B cell (primary cell): Measurements from ENCODE around the gene ZFP57. TPM values are rescaled to one million over a fixed set of nuclear protein-coding genes. Genes with fewer than 3 reads are reported as not detected.
A peak's percentile ranks its signal among the peaks of the same experiment; 100 is the strongest.

ENCODE experiments used
- ATAC-seq: fragments of 200-7000 bp; cut with Tn5 transposase; one replicate; pipeline ENCODE4 v1.10.0; 2021; ENCODE audit warnings: low read depth, mild to moderate bottlenecking, moderate number of reproducible peaks, moderate library complexity
- CTCF ChIA-PET: fragments of 350-600 bp; sonication (Branson Sonifier 250); formaldehyde crosslinking; loops from one replicate; lab custom pipeline; 2021; ENCODE audit warnings: antibody characterized with exemption, inconsistent platforms; lab: Charles Lee
- POLR2A ChIA-PET: fragments of 350-600 bp; sonication (Branson Sonifier 250); formaldehyde crosslinking; loops from one replicate; lab custom pipeline; 2021; ENCODE audit warnings: antibody characterized with exemption; lab: Charles Lee
- DNase-seq: peaks from one replicate; pipeline ENCODE4 v3.0.0; 2013
- H2AFZ ChIP-seq: 2 replicates; pipeline ENCODE4 v1.6.1; 2012; ENCODE audit warnings: mild to moderate bottlenecking, low read depth, low read length; ENCODE audit not compliant: insufficient read depth, poor library complexity, severe bottlenecking
- H3K27ac ChIP-seq, 2 donors: 1 replicate in 1 of 2; 2 replicates in 1 of 2; pipeline ENCODE4 v1.5.1; 2012 to 2013; ENCODE audit warnings: low read length in 2 of 2, mild to moderate bottlenecking in 2 of 2, moderate library complexity in 1 of 2
- H3K27me3 ChIP-seq, 4 experiments: fragments of 200-600 bp in 1 of 4; sonication (generic) in 1 of 4; replicated peaks in 1 of 4; 1 replicate in 2 of 4; 2 replicates in 2 of 4; pipeline versions ENCODE4 v1.6.1 to v1.7.0; 2013 to 2016; ENCODE audit warnings: low read length in 3 of 4, mild to moderate bottlenecking in 2 of 4, mixed read lengths in 1 of 4, moderate library complexity in 1 of 4; ENCODE audit not compliant: insufficient read depth in 4 of 4, control insufficient read depth in 3 of 4; ENCODE audit errors: control extremely low read depth in 1 of 4
- H3K36me3 ChIP-seq, 2 experiments: replicated peaks in 1 of 2; 1 replicate in 1 of 2; 2 replicates in 1 of 2; pipeline versions ENCODE4 v1.6.1 to v1.7.1; 2013; ENCODE audit warnings: low read length in 1 of 2; ENCODE audit not compliant: insufficient read depth in 2 of 2, control insufficient read depth in 1 of 2; ENCODE audit errors: control extremely low read depth in 1 of 2, extremely low read depth in 1 of 2
- H3K4me1 ChIP-seq, 2 donors: fragments of 200-600 bp in 1 of 2; sonication (generic) in 1 of 2; 1 replicate in 1 of 2; 2 replicates in 1 of 2; pipeline versions ENCODE4 v1.5.1 to v1.6.1; 2013 to 2017; ENCODE audit warnings: low read length in 2 of 2; ENCODE audit not compliant: control insufficient read depth in 2 of 2, insufficient read depth in 2 of 2
- H3K4me2 ChIP-seq: replicated peaks from 2 replicates; pipeline ENCODE3; 2012; ENCODE audit warnings: mild to moderate bottlenecking, low read depth, low read length; ENCODE audit not compliant: poor library complexity, severe bottlenecking
- H3K4me3 ChIP-seq, 5 experiments: fragments of 200-600 bp in 1 of 5; sonication (generic) in 1 of 5; 1 replicate in 3 of 5; 2 replicates in 2 of 5; pipeline versions ENCODE4 v1.5.1 to v1.7.0; 2011 to 2016; ENCODE audit warnings: low read length in 4 of 5, mild to moderate bottlenecking in 4 of 5, low read depth in 2 of 5, control low read depth in 1 of 5, moderate library complexity in 1 of 5; ENCODE audit not compliant: insufficient read depth in 1 of 5; ENCODE audit errors: control extremely low read depth in 1 of 5, extremely low read depth in 1 of 5
- H3K79me2 ChIP-seq: fragments of 200-600 bp; sonication (generic); one replicate; pipeline ENCODE4 v1.6.0; 2016; ENCODE audit warnings: low read length; ENCODE audit not compliant: control insufficient read depth, insufficient read depth
- H3K9ac ChIP-seq: fragments of 200-600 bp; sonication (generic); 2 replicates; pipeline ENCODE4 v1.6.1; 2017; ENCODE audit warnings: mild to moderate bottlenecking, low read length, moderate library complexity
- H3K9me3 ChIP-seq, 3 donors: one replicate each; pipeline versions ENCODE4 v1.6.1 to v1.7.1; 2013; ENCODE audit warnings: low read length in 2 of 3; ENCODE audit not compliant: control insufficient read depth in 2 of 3, insufficient read depth in 1 of 3; ENCODE audit errors: control extremely low read depth in 1 of 3
- H4K20me1 ChIP-seq: 2 replicates; pipeline ENCODE4 v1.6.0; 2012; ENCODE audit warnings: mild to moderate bottlenecking, low read length; ENCODE audit not compliant: insufficient read depth, control insufficient read depth, poor library complexity, severe bottlenecking
- H3K27ac Mint-ChIP-seq: one replicate; pipeline ENCODE4 v1.8.0; 2021; ENCODE audit warnings: mixed read lengths
- H3K27me3 Mint-ChIP-seq: one replicate; pipeline ENCODE4 v1.8.0; 2021; ENCODE audit warnings: mixed read lengths
- H3K4me1 Mint-ChIP-seq: one replicate; pipeline ENCODE4 v1.8.0; 2021; ENCODE audit warnings: mixed read lengths
- H3K4me3 Mint-ChIP-seq: one replicate; pipeline ENCODE4 v1.8.0; 2021; ENCODE audit warnings: mixed read lengths
- H3K9me3 Mint-ChIP-seq: one replicate; pipeline ENCODE4 v1.8.0; 2022; ENCODE audit warnings: mixed read lengths; ENCODE audit not compliant: insufficient read depth
- EZH2 ChIP-seq: IDR thresholded peaks from 2 replicates; pipeline ENCODE4 v1.6.1; 2012; ENCODE audit warnings: borderline replicate concordance, low read depth, mild to moderate bottlenecking, moderate library complexity, low read length; ENCODE audit not compliant: insufficient read depth, poor library complexity, severe bottlenecking
- WGBS: methylation state at CpG from one replicate; pipeline ENCODE4 v1.1.5; 2013; ENCODE audit warnings: missing lambda C conversion rate; ENCODE audit not compliant: insufficient coverage; 5-methylcytosine and 5-hydroxymethylcytosine counted together
- intact Hi-C: fragments of 100-400 bp; cut with micrococcal nuclease; formaldehyde crosslinking; loops from one replicate; pipeline ENCODE4 v1.10.0; 2022
- polyA plus RNA-seq: library from polyadenylated mRNA; depleted of rRNA; stranded (reverse); fragments of >200 nt; gene quantifications from 2 replicates; pipeline ENCODE4 v1.2.3, GENCODE V29; 2012
- total RNA-seq, 2 donors: library from RNA; stranded (reverse); fragments of 120-200 nt in 1 of 2; gene quantifications; 1 replicate in 1 of 2; 2 replicates in 1 of 2; pipeline versions ENCODE4 v1.2.3 to v1.2.4, GENCODE V29; 2013 to 2022
- TF ChIP-seq, protein P1 (sequence below): fragments of 200-600 bp; IDR thresholded peaks from one replicate; pipeline ENCODE4 v1.8.0; 2022; ENCODE audit warnings: antibody characterized with exemption, mild to moderate bottlenecking

ZFP57 gene
- total and polyA plus RNA-seq, 2 donors (not counting 1 experiment from before 2014, with no cell fraction given), result 0.39 to 5.0 TPM

DNA sequence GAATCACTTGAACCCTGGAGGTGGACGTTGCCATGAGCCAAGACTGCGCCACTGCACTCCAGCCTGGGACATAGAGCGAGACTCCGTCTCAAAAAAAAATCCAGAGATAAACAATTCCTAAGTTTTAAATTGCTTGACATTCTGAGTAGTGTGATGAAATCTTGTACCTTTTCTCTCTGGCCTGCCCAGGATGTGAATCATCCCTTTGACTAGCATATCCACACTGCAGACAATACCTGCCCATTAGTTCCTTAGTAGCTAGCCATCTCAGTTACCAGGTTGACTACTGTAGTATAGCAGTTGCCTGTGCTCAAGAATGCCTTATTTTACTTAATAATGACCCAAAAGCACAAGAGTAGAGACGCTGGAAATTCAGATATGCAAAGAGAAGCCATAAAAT lies 2.8 kb downstream of the ZFP57 start:
- WGBS, result 86% methylated on average over 1 of the region's 5 CpGs
- ChIA-PET POLR2A (no interaction called here), CTCF (interaction anchor here (2.0 to 2.2 kb wide), 2 partner anchors 24 to 28 kb away, joined by 5 to 9 read pairs; no protein-coding TSS in a partner anchor)
- ATAC-seq (no peak), DNase-seq (no peak)
- H3K27me3 ChIP-seq, result peaks cover 0 to 3% (median 0%) of the 10 kb centered on the region in 4 experiments
- H3K9ac ChIP-seq, result no peak overlapping the region
- Mint-ChIP-seq H3K4me1 (peaks cover 18% of the 10 kb centered on the region), H3K27ac (no peak overlapping the region), H3K27me3 (peaks cover 4% of the 10 kb centered on the region), H3K4me3 (no peak overlapping the region), H3K9me3 (no peaks in the 10 kb centered on the region)
- intact Hi-C loops, result no loop called here
- H3K27ac ChIP-seq, result no peak overlapping the region
- H3K4me2 ChIP-seq, result no peak overlapping the region
- H3K9me3 ChIP-seq, result peaks cover 0 to 11% (median 0%) of the 10 kb centered on the region in 3 donors
- H4K20me1 ChIP-seq, result no peaks in the 10 kb centered on the region
- no peaks in the 10 kb centered on the region for H3K36me3 ChIP-seq
- H2AFZ ChIP-seq, result no peak overlapping the region
- TF ChIP-seq, protein P1, sequence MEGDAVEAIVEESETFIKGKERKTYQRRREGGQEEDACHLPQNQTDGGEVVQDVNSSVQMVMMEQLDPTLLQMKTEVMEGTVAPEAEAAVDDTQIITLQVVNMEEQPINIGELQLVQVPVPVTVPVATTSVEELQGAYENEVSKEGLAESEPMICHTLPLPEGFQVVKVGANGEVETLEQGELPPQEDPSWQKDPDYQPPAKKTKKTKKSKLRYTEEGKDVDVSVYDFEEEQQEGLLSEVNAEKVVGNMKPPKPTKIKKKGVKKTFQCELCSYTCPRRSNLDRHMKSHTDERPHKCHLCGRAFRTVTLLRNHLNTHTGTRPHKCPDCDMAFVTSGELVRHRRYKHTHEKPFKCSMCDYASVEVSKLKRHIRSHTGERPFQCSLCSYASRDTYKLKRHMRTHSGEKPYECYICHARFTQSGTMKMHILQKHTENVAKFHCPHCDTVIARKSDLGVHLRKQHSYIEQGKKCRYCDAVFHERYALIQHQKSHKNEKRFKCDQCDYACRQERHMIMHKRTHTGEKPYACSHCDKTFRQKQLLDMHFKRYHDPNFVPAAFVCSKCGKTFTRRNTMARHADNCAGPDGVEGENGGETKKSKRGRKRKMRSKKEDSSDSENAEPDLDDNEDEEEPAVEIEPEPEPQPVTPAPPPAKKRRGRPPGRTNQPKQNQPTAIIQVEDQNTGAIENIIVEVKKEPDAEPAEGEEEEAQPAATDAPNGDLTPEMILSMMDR, result no peak
- TF ChIP-seq EZH2, result no peak
- H3K4me1 ChIP-seq, result no peaks in the 10 kb centered on the region
- H3K79me2 ChIP-seq, result no peaks in the 10 kb centered on the region
- H3K4me3 ChIP-seq, result no peak overlapping the region

DNA sequence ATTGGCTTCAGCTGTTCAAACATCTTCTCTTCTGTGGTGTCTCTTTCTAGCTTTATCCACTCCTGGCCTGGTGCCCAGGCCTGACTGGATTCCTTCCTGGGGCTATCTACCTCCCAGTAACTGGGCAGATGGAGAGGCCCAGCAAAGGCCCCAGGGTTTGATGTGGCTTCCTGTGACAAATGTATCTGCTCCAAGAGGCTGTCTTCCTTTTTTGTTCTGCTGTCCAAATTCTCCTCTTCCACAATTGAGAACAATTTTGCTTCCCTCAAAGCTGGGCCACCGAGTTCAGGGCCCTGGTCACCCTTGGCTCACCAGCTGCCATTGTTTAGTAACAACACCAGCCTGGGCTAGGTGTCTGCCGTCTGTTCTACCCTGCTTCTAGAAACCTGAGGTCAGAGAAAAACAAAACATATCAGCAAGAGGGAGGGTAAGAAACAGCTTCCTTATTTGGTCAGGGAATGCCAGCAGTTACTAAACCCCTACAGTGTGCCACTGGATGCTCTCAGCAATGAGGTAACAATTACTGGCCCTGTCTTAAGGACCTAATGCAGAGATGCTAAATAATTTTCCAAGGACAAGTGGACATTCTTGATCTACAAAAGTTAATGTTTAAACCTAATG lies 3.9 kb downstream of the ZFP57 start:
- no peaks in the 10 kb centered on the region for H3K9me3 Mint-ChIP-seq
- no peak overlapping the region for H3K9ac ChIP-seq
- H3K9me3 ChIP-seq, result peaks cover 0 to 11% (median 0%) of the 10 kb centered on the region in 3 donors
- CTCF ChIA-PET, result interaction anchor here (2.0 to 2.2 kb wide), 2 partner anchors 23 to 27 kb away, joined by 5 to 9 read pairs; no protein-coding TSS in a partner anchor
- H3K27me3 Mint-ChIP-seq, result peaks cover 7% of the 10 kb centered on the region
- no peak for TF ChIP-seq EZH2
- TF ChIP-seq, protein P1, result no peak
- H2AFZ ChIP-seq, result no peak overlapping the region
- H3K4me1 ChIP-seq, result no peaks in the 10 kb centered on the region
- H3K4me1 Mint-ChIP-seq, result peaks cover 18% of the 10 kb centered on the region
- H3K4me2 ChIP-seq, result no peak overlapping the region
- H3K4me3 Mint-ChIP-seq, result no peak overlapping the region
- H4K20me1 ChIP-seq, result no peaks in the 10 kb centered on the region
- H3K4me3 ChIP-seq, result no peak overlapping the region
- intact Hi-C loops, result no loop called here
- peak overlapping the region; percentile 54 for H3K27ac Mint-ChIP-seq
- DNase-seq (no peak), ATAC-seq (no peak)
- H3K27me3 ChIP-seq, result peaks cover 0 to 11% (median 2%) of the 10 kb centered on the region in 4 experiments
- 0% methylated on average over 2 of the region's 2 CpGs for WGBS
- no peaks in the 10 kb centered on the region for H3K79me2 ChIP-seq
- H3K27ac ChIP-seq, result no peak overlapping the region
- POLR2A ChIA-PET, result interaction anchor here (0.7 kb wide), 2 partner anchors 48 to 191 kb away, joined by 3 to 4 read pairs; no protein-coding TSS in a partner anchor
- H3K36me3 ChIP-seq, result no peaks in the 10 kb centered on the region
